ENCODE data around the gene LRRFIP1. TPM values are rescaled to one million over a fixed set of nuclear protein-coding genes. Genes with fewer than 3 reads are reported as not detected.

LRRFIP1 gene
- polyA plus RNA-seq, 2 of the 4 experiments (the other 2 are of a cell fraction): 75.6 to 93.0 TPM

GRCh38 chr2:237657063-237657462, 29.7 kb downstream of the LRRFIP1 start:
- peaks cover 5% of the 10 kb centered on the region; the same call in 1 of the 3 replicates for H3K9me3 ChIP-seq
- no peaks in the 10 kb centered on the region for H3K4me1 ChIP-seq
- no peak for ATAC-seq
- 71% methylated on average over 5 of the region's 5 CpGs for WGBS (ENCODE audit: missing lambda C conversion rate)
- CTCF ChIA-PET: no interaction called here
- no peak overlapping the region for H3K4me2 ChIP-seq
- DNase-seq (ENCODE audit: low read depth in 1 of 2, low spot score in 1 of 2): no peak
- TF ChIP-seq MAZ (IDR thresholded peaks at IDR 0.05; ENCODE audit: borderline replicate concordance, low read depth, low read length) (no peak), USF2 (IDR thresholded peaks at IDR 0.05) (no peak), POLR2AphosphoS2 (conservative IDR thresholded peaks at IDR 0.05; ENCODE audit: low read length) (no peak), KDM1A (IDR thresholded peaks at IDR 0.05; ENCODE audit: low read depth) (no peak), NPAS2 (CRISPR knock-in tag; IDR thresholded peaks at IDR 0.05; ENCODE audit: borderline replicate concordance) (no peak), TFCP2L1 (CRISPR knock-in tag; IDR thresholded peaks at IDR 0.05) (no peak), ZSCAN20 (CRISPR knock-in tag; IDR thresholded peaks at IDR 0.05) (no peak), ZFP36 (IDR thresholded peaks at IDR 0.05; ENCODE audit: borderline replicate concordance, partially characterized antibody) (no peak), CHD4 (IDR thresholded peaks at IDR 0.05; ENCODE audit: borderline replicate concordance) (no peak), ELK1 (IDR thresholded peaks at IDR 0.05; ENCODE audit: low read depth, low read length) (no peak), CEBPB (IDR thresholded peaks at IDR 0.05) (no peak), ESRRA (IDR thresholded peaks at IDR 0.05; ENCODE audit: borderline replicate concordance, low read length) (no peak), FOXS1 (CRISPR knock-in tag; IDR thresholded peaks at IDR 0.05) (no peak), JUN (IDR thresholded peaks at IDR 0.05) (no peak), EHMT2 (IDR thresholded peaks at IDR 0.05; ENCODE audit: low read depth) (no peak), HDAC2 (IDR thresholded peaks at IDR 0.05) (no peak), EHF (CRISPR knock-in tag; IDR thresholded peaks at IDR 0.05) (no peak)
- POLR2A ChIA-PET: no interaction called here
- no peak for FAIRE-seq
- no peak overlapping the region for H3K4me3 ChIP-seq
- H3K27ac ChIP-seq: no peak overlapping the region

- H3K9me3 ChIP-seq: peaks cover 4% of the 10 kb centered on the region; the same call in 1 of the 3 replicates
- no peaks in the 10 kb centered on the region for H3K4me1 ChIP-seq
- CTCF ChIA-PET: interaction anchor here (1.2 to 2.8 kb wide), 3 partner anchors 12 to 85 kb away, joined by 3 to 22 read pairs (median 4); no protein-coding TSS in a partner anchor
- no peak overlapping the region for H3K4me2 ChIP-seq
- POLR2A ChIA-PET: no interaction called here
- DNase-seq (ENCODE audit: low read depth in 1 of 2, low spot score in 1 of 2) (no peak), ATAC-seq (peak; percentile 27 to 41; a peak in 1 of 6 replicates), FAIRE-seq (no peak)
- H3K4me3 ChIP-seq: no peak overlapping the region
- H3K27ac ChIP-seq: no peak overlapping the region
- TF ChIP-seq FOSB (CRISPR knock-in tag; IDR thresholded peaks at IDR 0.05): no peak
- no peak for TF ChIP-seq CHD2 (IDR thresholded peaks at IDR 0.05; ENCODE audit: low read length, partially characterized antibody)
- WGBS (ENCODE audit: missing lambda C conversion rate): 52% methylated on average over 5 of the region's 5 CpGs
Observed at GRCh38 chr2:237660381-237660900, 33.1 kb downstream of the LRRFIP1 start.

- TF ChIP-seq E2F6 (IDR thresholded peaks at IDR 0.05; ENCODE audit: borderline replicate concordance, low read depth): no peak
- TF ChIP-seq CHD2 (IDR thresholded peaks at IDR 0.05; ENCODE audit: low read length, partially characterized antibody): no peak
- TF ChIP-seq HOXB5 (CRISPR knock-in tag; IDR thresholded peaks at IDR 0.05): no peak
- no peak for TF ChIP-seq POLR2A (IDR thresholded peaks at IDR 0.05; ENCODE audit: low read length)
- TF ChIP-seq KDM1A (IDR thresholded peaks at IDR 0.05; ENCODE audit: low read depth): no peak
- no peak for TF ChIP-seq CHD4 (IDR thresholded peaks at IDR 0.05; ENCODE audit: borderline replicate concordance)
- TF ChIP-seq ZNF302 (CRISPR knock-in tag; IDR thresholded peaks at IDR 0.05): no peak
- no peak for TF ChIP-seq MYC (IDR thresholded peaks at IDR 0.05; ENCODE audit: borderline replicate concordance, low read length)
- no peak for TF ChIP-seq NR3C1 (IDR thresholded peaks at IDR 0.05)
- TF ChIP-seq USF2 (IDR thresholded peaks at IDR 0.05): no peak
- no peak for TF ChIP-seq NFE2L2 (conservative IDR thresholded peaks at IDR 0.05; ENCODE audit: low read length)
- TF ChIP-seq FOXS1 (CRISPR knock-in tag; IDR thresholded peaks at IDR 0.05): no peak
- no peak for DNase-seq (ENCODE audit: low read depth in 1 of 2, low spot score in 1 of 2)
- H3K4me2 ChIP-seq: no peak overlapping the region
- H3K27ac ChIP-seq: no peak overlapping the region
- FAIRE-seq: no peak
- no peaks in the 10 kb centered on the region for H3K4me1 ChIP-seq
- 89% methylated on average over 6 of the region's 6 CpGs for WGBS (ENCODE audit: missing lambda C conversion rate)
- ATAC-seq: peak in 1 of 2 experiments; percentile 27; a peak in 2 of 6 replicates
- ChIA-PET POLR2A (no interaction called here), CTCF (interaction anchor here (0.6 to 2.8 kb wide), 3 partner anchors 12 to 175 kb away, joined by 3 to 22 read pairs (median 3); no protein-coding TSS in a partner anchor)
- H3K9me3 ChIP-seq: peaks cover 4% of the 10 kb centered on the region; the same call in 1 of the 3 replicates
- no peak overlapping the region for H3K4me3 ChIP-seq
Observed at GRCh38 chr2:237661270-237661669, 33.9 kb downstream of the LRRFIP1 start.

Data from A549 (cell line).